LNCaP clone FGC (cell line): ENCODE results near the gene HAO2.
"Not testable (repeated sequence)": the region's sequence is repeated elsewhere in the genome, so short reads cannot be mapped to it uniquely, and the experiment has no call there.

Source experiments
- DNase-seq: peaks from one replicate; pipeline ENCODE4 v3.0.0-alpha.2; 2011; ENCODE audit warnings: low read depth
- H3K4me3 ChIP-seq: 2 replicates; pipeline ENCODE4 v1.5.1; 2011; ENCODE audit warnings: mild to moderate bottlenecking, low read depth, low read length, control low read depth
- CTCF ChIP-seq: IDR thresholded peaks from 2 replicates; pipeline ENCODE4 v1.5.1; 2012; ENCODE audit warnings: mild to moderate bottlenecking; ENCODE audit not compliant: control insufficient read depth, insufficient read depth; ENCODE audit errors: extremely low read depth

Gene HAO2

GRCh38 chr1:119376594-119376993 is 8.0 kb downstream of the HAO2 start:
- no peak for DNase-seq
- no peak overlapping the region for H3K4me3 ChIP-seq
- TF ChIP-seq CTCF: no peak

- not testable (repeated sequence) for DNase-seq, H3K4me3 ChIP-seq
These were observed 9.0 kb downstream of the HAO2 start for GRCh38 chr1:119377594-119377993.

GRCh38 chr1:119379117-119379516 is 10.5 kb downstream of the HAO2 start:
- H3K4me3 ChIP-seq: no peak overlapping the region
- no peak for TF ChIP-seq CTCF
- no peak for DNase-seq

- no peak overlapping the region for H3K4me3 ChIP-seq
- no peak for DNase-seq
- TF ChIP-seq CTCF: no peak
These were observed 11.7 kb downstream of the HAO2 start for GRCh38 chr1:119380304-119380703.

- TF ChIP-seq CTCF: no peak
- DNase-seq: no peak
- no peak overlapping the region for H3K4me3 ChIP-seq
These were observed 12.5 kb downstream of the HAO2 start for GRCh38 chr1:119380983-119381662.

GRCh38 chr1:119384591-119384990 is 16.0 kb downstream of the HAO2 start:
- no peak overlapping the region for H3K4me3 ChIP-seq
- DNase-seq: no peak
- no peak for TF ChIP-seq CTCF

- TF ChIP-seq CTCF: no peak
- no peak for DNase-seq
- H3K4me3 ChIP-seq: no peak overlapping the region
These were observed 17.1 kb downstream of the HAO2 start for GRCh38 chr1:119385650-119386049.

GRCh38 chr1:119387858-119388257 is 19.3 kb downstream of the HAO2 start:
- TF ChIP-seq CTCF: no peak
- DNase-seq: no peak
- no peak overlapping the region for H3K4me3 ChIP-seq
